Endothelial cell of umbilical vein (primary cell): Measurements from ENCODE around the gene NDUFS8. TPM values are rescaled to one million over a fixed set of nuclear protein-coding genes. Genes with fewer than 3 reads are reported as not detected.

Source experiments
- BruUV-seq: library from RNA; stranded (reverse); fragments of 400-500 nt; replicated peaks from 2 replicates; lab custom pipeline; 2021; lab: Mats Ljungman, UMichigan
- CTCF ChIA-PET: fragments of 300-600, 350-600 bp; sonication (Branson Sonifier 250); formaldehyde crosslinking; loops from one replicate; lab custom pipeline; 2021; ENCODE audit warnings: antibody characterized with exemption, inconsistent platforms; lab: Charles Lee
- POLR2A ChIA-PET: fragments of 300-600, 350-600 bp; sonication (Branson Sonifier 250); formaldehyde crosslinking; loops from one replicate; lab custom pipeline; 2021; ENCODE audit warnings: antibody characterized with exemption, inconsistent platforms; lab: Charles Lee
- DNase-seq: peaks from one replicate; pipeline ENCODE4 v3.0.0-alpha.2; 2011; ENCODE audit warnings: low read depth, low spot score
- FAIRE-seq: peaks from 2 replicates; lab custom pipeline; 2011; peaks lifted over from hg19 to GRCh38; lab: Jason Lieb, UNC
- H2AFZ ChIP-seq: 2 replicates; pipeline ENCODE4 v1.6.0; 2012; ENCODE audit warnings: low read depth, low read length, control low read depth, inconsistent platforms
- H3K27ac ChIP-seq: 2 replicates; pipeline ENCODE4 v1.5.1; 2011; ENCODE audit warnings: low read depth, mild to moderate bottlenecking, control low read depth, low read length, moderate library complexity; ENCODE audit not compliant: insufficient read depth
- H3K27me3 ChIP-seq, 2 experiments: 2 replicates each; pipeline versions ENCODE4 v1.6.0 to v1.6.1; 2011; ENCODE audit warnings: low read length in 2 of 2, mixed read lengths in 1 of 2; ENCODE audit not compliant: control insufficient read depth in 2 of 2, insufficient read depth in 2 of 2
- H3K36me3 ChIP-seq, 2 experiments: 2 replicates in 1 of 2; 3 replicates in 1 of 2; pipeline ENCODE4 v1.5.1; 2011; ENCODE audit warnings: low read length in 2 of 2, mild to moderate bottlenecking in 1 of 2, moderate library complexity in 1 of 2; ENCODE audit not compliant: control insufficient read depth in 2 of 2, insufficient read depth in 2 of 2; ENCODE audit errors: extremely low read depth in 1 of 2
- H3K4me1 ChIP-seq: 3 replicates; pipeline ENCODE4 v1.5.1; 2011; ENCODE audit warnings: mild to moderate bottlenecking, low read length; ENCODE audit not compliant: control insufficient read depth, insufficient read depth; ENCODE audit errors: extremely low read depth
- H3K4me2 ChIP-seq: 2 replicates; pipeline ENCODE4 v1.6.1; 2011; ENCODE audit warnings: low read length, control low read depth, mixed read lengths; ENCODE audit not compliant: insufficient read depth
- H3K4me3 ChIP-seq, 3 experiments: fragments of 200-600 bp in 1 of 3; sonication (generic), shearing (Covaris generic) in 1 of 3; replicated peaks in 1 of 3; 2 replicates each; pipeline ENCODE4 v1.5.1; 2011 to 2016; ENCODE audit warnings: control low read depth in 3 of 3, low read length in 3 of 3, mild to moderate bottlenecking in 2 of 3, inconsistent platforms in 1 of 3, low read depth in 1 of 3, moderate library complexity in 1 of 3; ENCODE audit not compliant: insufficient read depth in 1 of 3
- H3K79me2 ChIP-seq: 2 replicates; pipeline ENCODE4 v1.6.0; 2012; ENCODE audit warnings: low read length, inconsistent platforms; ENCODE audit not compliant: control insufficient read depth, insufficient read depth
- H3K9ac ChIP-seq: replicated peaks from 2 replicates; pipeline ENCODE3; 2011; ENCODE audit warnings: low read length, control low read depth; ENCODE audit not compliant: insufficient read depth; ENCODE audit errors: extremely low read depth
- H3K9me1 ChIP-seq: replicated peaks from 3 replicates; pipeline ENCODE4 v1.6.0; 2011; ENCODE audit warnings: mild to moderate bottlenecking, low read length; ENCODE audit not compliant: control insufficient read depth, insufficient read depth; ENCODE audit errors: extremely low read depth
- H3K9me3 ChIP-seq: replicated peaks from 2 replicates; pipeline ENCODE4 v1.5.1; 2012; ENCODE audit warnings: low read length, inconsistent platforms; ENCODE audit not compliant: control insufficient read depth, insufficient read depth
- H4K20me1 ChIP-seq: replicated peaks from 2 replicates; pipeline ENCODE3; 2011; ENCODE audit warnings: mild to moderate bottlenecking, low read length; ENCODE audit not compliant: control insufficient read depth, insufficient read depth; ENCODE audit errors: extremely low read depth
- EZH2 ChIP-seq: IDR thresholded peaks from 2 replicates; pipeline ENCODE4 v1.6.1; 2012; ENCODE audit warnings: borderline replicate concordance, low read depth, mild to moderate bottlenecking, moderate library complexity, low read length, inconsistent platforms; ENCODE audit not compliant: severe bottlenecking
- FOS ChIP-seq: IDR thresholded peaks from 2 replicates; pipeline ENCODE4 v1.6.1; 2011; ENCODE audit warnings: mild to moderate bottlenecking, low read length, moderate library complexity, borderline replicate concordance; ENCODE audit not compliant: insufficient read depth
- GATA2 ChIP-seq: IDR thresholded peaks from 2 replicates; pipeline ENCODE4 v1.7.0; 2011; ENCODE audit warnings: low read depth, mild to moderate bottlenecking, moderate library complexity, mixed read lengths, low read length; ENCODE audit not compliant: insufficient read length, insufficient read depth
- JUN ChIP-seq: IDR thresholded peaks from 2 replicates; pipeline ENCODE4 v1.6.1; 2011; ENCODE audit warnings: borderline replicate concordance, low read depth; ENCODE audit not compliant: insufficient read length, insufficient read depth
- MYC ChIP-seq: IDR thresholded peaks from one replicate; pipeline ENCODE4 v1.6.1; 2011; ENCODE audit warnings: mild to moderate bottlenecking, low read depth, low read length
- POLR2A ChIP-seq: IDR thresholded peaks from 2 replicates; pipeline ENCODE4 v1.6.1; 2012; ENCODE audit warnings: low read depth, mild to moderate bottlenecking, control low read depth, low read length
- POLR2AphosphoS5 ChIP-seq: IDR thresholded peaks from 2 replicates; pipeline ENCODE4 v1.6.1; 2012; ENCODE audit warnings: low read depth, mild to moderate bottlenecking, control low read depth, low read length, moderate library complexity; ENCODE audit not compliant: insufficient read depth
- dilution Hi-C: fragments of 300-500 bp; cut with MboI; formaldehyde crosslinking; loops from one replicate; pipeline ENCODE4 v1.15.0; 2019; ENCODE audit warnings: low sequenced_read_pairs; ENCODE audit not compliant: extremely low pct_ligation_motif_present
- intact Hi-C: fragments of 100-400 bp; cut with micrococcal nuclease; formaldehyde crosslinking; loops from one replicate; pipeline ENCODE4 v1.10.0; 2022
- polyA plus RNA-seq, 4 experiments: library from polyadenylated mRNA; depleted of rRNA in 3 of 4; stranded (reverse) in 3 of 4; unstranded in 1 of 4; fragments of >200 nt; gene quantifications; 2 replicates each; pipeline versions ENCODE4 v1.2.1 to v1.2.3, GENCODE V29; 2011 to 2012; ENCODE audit warnings: missing spikeins in 1 of 4
- total RNA-seq: library from RNA; stranded (reverse); gene quantifications from 2 replicates; pipeline ENCODE4 v1.2.3, GENCODE V29; 2021
- TF ChIP-seq, protein P1 (sequence below), 2 donors: IDR thresholded peaks; 1 replicate in 1 of 2; 2 replicates in 1 of 2; pipeline ENCODE4 v1.5.1; 2011; ENCODE audit warnings: low read length in 2 of 2, mild to moderate bottlenecking in 2 of 2, moderate library complexity in 2 of 2, control low read depth in 1 of 2, inconsistent platforms in 1 of 2, low read depth in 1 of 2; ENCODE audit not compliant: insufficient read depth in 1 of 2; ENCODE audit errors: extremely low read depth in 1 of 2
- TF ChIP-seq, protein P2 (sequence below): IDR thresholded peaks from 2 replicates; pipeline ENCODE4 v1.6.1; 2011; ENCODE audit not compliant: insufficient read depth, insufficient read length

NDUFS8 gene
- total and polyA plus RNA-seq, 2 donors (not counting 3 experiments of a cell fraction or from before 2014, with no cell fraction given) = 166 to 170 TPM

DNA sequence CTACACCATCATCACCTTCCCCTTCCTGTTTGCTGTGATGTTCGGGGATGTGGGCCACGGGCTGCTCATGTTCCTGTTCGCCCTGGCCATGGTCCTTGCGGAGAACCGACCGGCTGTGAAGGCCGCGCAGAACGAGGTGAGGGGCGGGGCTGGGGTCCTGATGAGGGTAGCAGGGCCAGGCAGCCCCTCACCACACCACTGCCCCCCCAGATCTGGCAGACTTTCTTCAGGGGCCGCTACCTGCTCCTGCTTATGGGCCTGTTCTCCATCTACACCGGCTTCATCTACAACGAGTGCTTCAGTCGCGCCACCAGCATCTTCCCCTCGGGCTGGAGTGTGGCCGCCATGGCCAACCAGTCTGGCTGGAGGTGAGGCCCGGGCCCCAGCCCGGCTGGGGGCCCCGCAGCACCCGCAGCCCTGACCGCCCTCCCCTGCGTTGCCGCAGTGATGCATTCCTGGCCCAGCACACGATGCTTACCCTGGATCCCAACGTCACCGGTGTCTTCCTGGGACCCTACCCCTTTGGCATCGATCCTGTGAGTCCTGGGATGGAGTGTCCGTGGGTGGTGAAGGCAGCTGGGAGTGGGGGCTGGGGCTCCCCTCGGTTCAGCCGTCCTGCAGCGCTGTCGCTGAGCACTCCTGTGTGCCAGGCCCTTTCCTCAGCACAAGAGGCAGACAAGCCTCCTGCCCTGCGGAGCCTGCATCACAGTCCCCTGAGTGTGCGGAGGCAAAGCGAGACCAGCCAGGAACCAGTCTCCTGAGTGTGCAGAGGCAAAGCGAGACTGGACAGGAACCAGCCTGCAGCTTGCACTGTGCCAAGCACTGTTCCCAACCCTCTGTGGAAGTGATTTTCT, 17.2 kb downstream of the NDUFS8 start:
- no peak overlapping the region for H3K4me2 ChIP-seq
- no peaks in the 10 kb centered on the region for H3K9me1 ChIP-seq
- H3K27me3 ChIP-seq = no peaks in the 10 kb centered on the region
- no peak overlapping the region for H3K9ac ChIP-seq
- DNase-seq = no peak
- TF ChIP-seq POLR2A (no peak), EZH2 (no peak), FOS (no peak), POLR2AphosphoS5 (no peak), GATA2 (no peak), MYC (no peak), JUN (no peak)
- TF ChIP-seq, protein P1, sequence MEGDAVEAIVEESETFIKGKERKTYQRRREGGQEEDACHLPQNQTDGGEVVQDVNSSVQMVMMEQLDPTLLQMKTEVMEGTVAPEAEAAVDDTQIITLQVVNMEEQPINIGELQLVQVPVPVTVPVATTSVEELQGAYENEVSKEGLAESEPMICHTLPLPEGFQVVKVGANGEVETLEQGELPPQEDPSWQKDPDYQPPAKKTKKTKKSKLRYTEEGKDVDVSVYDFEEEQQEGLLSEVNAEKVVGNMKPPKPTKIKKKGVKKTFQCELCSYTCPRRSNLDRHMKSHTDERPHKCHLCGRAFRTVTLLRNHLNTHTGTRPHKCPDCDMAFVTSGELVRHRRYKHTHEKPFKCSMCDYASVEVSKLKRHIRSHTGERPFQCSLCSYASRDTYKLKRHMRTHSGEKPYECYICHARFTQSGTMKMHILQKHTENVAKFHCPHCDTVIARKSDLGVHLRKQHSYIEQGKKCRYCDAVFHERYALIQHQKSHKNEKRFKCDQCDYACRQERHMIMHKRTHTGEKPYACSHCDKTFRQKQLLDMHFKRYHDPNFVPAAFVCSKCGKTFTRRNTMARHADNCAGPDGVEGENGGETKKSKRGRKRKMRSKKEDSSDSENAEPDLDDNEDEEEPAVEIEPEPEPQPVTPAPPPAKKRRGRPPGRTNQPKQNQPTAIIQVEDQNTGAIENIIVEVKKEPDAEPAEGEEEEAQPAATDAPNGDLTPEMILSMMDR (IDR thresholded peaks at IDR 0.05; ENCODE audit: extremely low read depth in 1 of 2, insufficient read depth in 1 of 2, low read depth in 1 of 2, low read length in 2 of 2) = no peak
- TF ChIP-seq, protein P2, sequence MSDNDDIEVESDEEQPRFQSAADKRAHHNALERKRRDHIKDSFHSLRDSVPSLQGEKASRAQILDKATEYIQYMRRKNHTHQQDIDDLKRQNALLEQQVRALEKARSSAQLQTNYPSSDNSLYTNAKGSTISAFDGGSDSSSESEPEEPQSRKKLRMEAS = no peak
- H3K27ac ChIP-seq = no peak overlapping the region
- H3K79me2 ChIP-seq = no peaks in the 10 kb centered on the region
- peaks cover 4 to 59% of the 10 kb centered on the region in 2 experiments for H3K36me3 ChIP-seq
- no peak overlapping the region for H3K4me3 ChIP-seq
- no peaks in the 10 kb centered on the region for H3K9me3 ChIP-seq
- H4K20me1 ChIP-seq = no peaks in the 10 kb centered on the region
- H2AFZ ChIP-seq = no peak overlapping the region
- dilution Hi-C loops = no loop called here
- no peaks in the 10 kb centered on the region for H3K4me1 ChIP-seq
- ChIA-PET CTCF (no interaction called here), POLR2A (no interaction called here)
- BruUV-seq = no TSS peak
- intact Hi-C loops = no loop called here
- FAIRE-seq = no peak
